ENCODE measurements around the gene MDM1.

GRCh38 chr12:68358532-68359485 lies 26.6 kb upstream of the MDM1 start:
- TF ChIP-seq POLR2A (IDR thresholded peaks at IDR 0.05) (no peak), CTCF (IDR thresholded peaks at IDR 0.05) (peak; percentile 39 to 82 (median 72))
